Loucy (cell line): ENCODE results near the gene RRP1.
"Not testable (repeated sequence)": the region's sequence is repeated elsewhere in the genome, so short reads cannot be mapped to it uniquely, and the experiment has no call there.

Experiments used
- H2AFZ ChIP-seq: fragments of 200-600 bp; sonication (generic); 2 replicates; pipeline ENCODE4 v1.6.0; 2016; ENCODE audit warnings: antibody characterized with exemption, mild to moderate bottlenecking, low read length, moderate library complexity
- H3F3A ChIP-seq: fragments of 200-600 bp; 2 replicates; pipeline ENCODE4 v1.6.0; 2016; ENCODE audit warnings: antibody characterized with exemption, low read depth, mild to moderate bottlenecking
- H3K27me3 ChIP-seq: fragments of 200-600 bp; sonication (generic); 2 replicates; pipeline ENCODE4 v1.6.1; 2014; ENCODE audit warnings: low read length, mild to moderate bottlenecking; ENCODE audit not compliant: insufficient read depth, poor library complexity, severe bottlenecking
- H3K36me3 ChIP-seq: fragments of 200-600 bp; sonication (generic); 2 replicates; pipeline ENCODE4 v1.6.1; 2016; ENCODE audit warnings: low read length; ENCODE audit not compliant: insufficient read depth
- H3K4me1 ChIP-seq: fragments of 200-600 bp; sonication (generic); 2 replicates; pipeline ENCODE4 v1.5.1; 2014; ENCODE audit warnings: low read length, mild to moderate bottlenecking; ENCODE audit not compliant: insufficient read depth, poor library complexity, severe bottlenecking
- H3K4me2 ChIP-seq: fragments of 200-600 bp; sonication (generic); 2 replicates; pipeline ENCODE4 v1.6.0; 2014; ENCODE audit warnings: antibody characterized with exemption, low read length, low read depth, mild to moderate bottlenecking; ENCODE audit not compliant: poor library complexity, severe bottlenecking
- H3K4me3 ChIP-seq: fragments of 200-600 bp; sonication (generic); 2 replicates; pipeline ENCODE4 v1.5.1; 2014; ENCODE audit warnings: low read length, mild to moderate bottlenecking, mixed read lengths; ENCODE audit not compliant: poor library complexity, severe bottlenecking
- H3K79me2 ChIP-seq: fragments of 200-600 bp; sonication (generic); 2 replicates; pipeline ENCODE4 v1.6.1; 2014; ENCODE audit warnings: low read length; ENCODE audit not compliant: insufficient read depth
- H3K9ac ChIP-seq: fragments of 200-600 bp; sonication (generic); 2 replicates; pipeline ENCODE4 v1.6.0; 2014; ENCODE audit warnings: mild to moderate bottlenecking, low read depth, low read length, moderate library complexity; ENCODE audit not compliant: poor library complexity, severe bottlenecking
- H3K9me2 ChIP-seq: fragments of 200-600 bp; sonication (generic); replicated peaks from 2 replicates; pipeline ENCODE4 v1.6.1; 2016; ENCODE audit warnings: low read depth, low read length, mixed read lengths
- H3K9me3 ChIP-seq: fragments of 200-600 bp; sonication (generic); 2 replicates; pipeline ENCODE4 v1.6.1; 2014; ENCODE audit warnings: mild to moderate bottlenecking, antibody characterized with exemption, low read length, low read depth; ENCODE audit not compliant: insufficient read depth
- H4K20me1 ChIP-seq: fragments of 200-600 bp; sonication (generic); 2 replicates; pipeline ENCODE4 v1.6.0; 2014; ENCODE audit warnings: antibody characterized with exemption, low read length, mild to moderate bottlenecking; ENCODE audit not compliant: insufficient read depth, poor library complexity, severe bottlenecking
- CTCF ChIP-seq: fragments of 200-600 bp; sonication (generic); conservative IDR thresholded peaks from 2 replicates; pipeline ENCODE4 v1.5.1; 2014; ENCODE audit warnings: mild to moderate bottlenecking, antibody characterized with exemption, low read length
- EZH2phosphoT487 ChIP-seq: fragments of 200-600 bp; IDR thresholded peaks from 2 replicates; pipeline ENCODE4 v1.6.1; 2018; ENCODE audit warnings: antibody characterized with exemption, mild to moderate bottlenecking, moderate library complexity, borderline replicate concordance

The RRP1 gene

GRCh38 chr21:43819511-43820405 lies 30.4 kb downstream of the RRP1 start:
- Histone ChIP-seq H3K4me1 (no peaks in the 10 kb centered on the region), H3F3A (no peaks in the 10 kb centered on the region), H2AFZ (no peak overlapping the region), H3K9ac (no peak overlapping the region), H3K36me3 (no peaks in the 10 kb centered on the region), H4K20me1 (no peaks in the 10 kb centered on the region), H3K27me3 (no peaks in the 10 kb centered on the region), H3K4me3 (no peak overlapping the region), H3K4me2 (no peak overlapping the region), H3K9me3 (no peaks in the 10 kb centered on the region), H3K79me2 (no peaks in the 10 kb centered on the region), H3K9me2 (no peaks in the 10 kb centered on the region)
- TF ChIP-seq CTCF, result no peak
- no peak for TF ChIP-seq EZH2phosphoT487

- Histone ChIP-seq H3K79me2 (no peaks in the 10 kb centered on the region), H3K4me3 (no peak overlapping the region), H3K4me1 (no peaks in the 10 kb centered on the region), H3K36me3 (no peaks in the 10 kb centered on the region), H3K9me2 (no peaks in the 10 kb centered on the region), H3K4me2 (no peak overlapping the region), H3K9me3 (no peaks in the 10 kb centered on the region), H3K27me3 (no peaks in the 10 kb centered on the region), H3F3A (no peaks in the 10 kb centered on the region), H2AFZ (no peak overlapping the region), H3K9ac (no peak overlapping the region), H4K20me1 (no peaks in the 10 kb centered on the region)
- TF ChIP-seq CTCF (no peak), EZH2phosphoT487 (no peak)
These were observed 31.1 kb downstream of the RRP1 start for GRCh38 chr21:43820466-43820865.

GRCh38 chr21:43822166-43822565 lies 32.8 kb downstream of the RRP1 start:
- not testable (repeated sequence) for H3K79me2 ChIP-seq, H2AFZ ChIP-seq, H4K20me1 ChIP-seq, H3K9ac ChIP-seq, H3K9me3 ChIP-seq, H3K4me3 ChIP-seq, H3F3A ChIP-seq, H3K9me2 ChIP-seq, H3K4me1 ChIP-seq, H3K36me3 ChIP-seq, H3K27me3 ChIP-seq, H3K4me2 ChIP-seq

GRCh38 chr21:43822741-43823140 lies 33.4 kb downstream of the RRP1 start:
- not testable (repeated sequence) for H3K9ac ChIP-seq, H3K36me3 ChIP-seq, H3K4me2 ChIP-seq, H3K4me3 ChIP-seq, H3K79me2 ChIP-seq, H3F3A ChIP-seq, H4K20me1 ChIP-seq, H3K9me2 ChIP-seq, H3K4me1 ChIP-seq, H2AFZ ChIP-seq, H3K9me3 ChIP-seq, H3K27me3 ChIP-seq
